GM21515 (cell line): Measurements from ENCODE around the gene TPD52L1.

Source experiments
- ATAC-seq: cut with Tn5 transposase; IDR thresholded peaks from one replicate; pipeline ENCODE4 v1.9.1; 2021; ENCODE audit not compliant: unreplicated experiment

Gene TPD52L1

DNA sequence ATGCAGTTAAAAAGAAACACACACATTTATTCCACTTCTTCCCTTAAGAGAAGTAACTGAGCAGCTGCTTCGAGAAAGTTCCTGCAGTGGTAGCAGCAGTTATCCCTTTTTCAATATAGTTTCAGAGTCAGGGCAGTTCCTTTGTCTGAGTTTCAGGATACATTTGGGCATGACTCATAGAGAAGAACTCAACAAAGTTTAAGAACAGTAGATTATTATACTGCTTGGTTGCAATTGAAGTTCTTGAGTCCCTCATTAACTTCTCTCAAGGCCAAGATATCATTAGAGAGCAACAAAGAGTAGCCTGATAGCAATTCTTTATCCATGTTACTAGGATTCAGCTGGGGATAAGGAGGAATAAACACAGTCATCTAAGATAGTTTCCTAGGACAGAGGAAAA lies 54.4 kb downstream of the TPD52L1 start:
- no peak for ATAC-seq

GRCh38 chr6:125208625-125209249 lies 55.2 kb downstream of the TPD52L1 start:
- no peak for ATAC-seq

DNA sequence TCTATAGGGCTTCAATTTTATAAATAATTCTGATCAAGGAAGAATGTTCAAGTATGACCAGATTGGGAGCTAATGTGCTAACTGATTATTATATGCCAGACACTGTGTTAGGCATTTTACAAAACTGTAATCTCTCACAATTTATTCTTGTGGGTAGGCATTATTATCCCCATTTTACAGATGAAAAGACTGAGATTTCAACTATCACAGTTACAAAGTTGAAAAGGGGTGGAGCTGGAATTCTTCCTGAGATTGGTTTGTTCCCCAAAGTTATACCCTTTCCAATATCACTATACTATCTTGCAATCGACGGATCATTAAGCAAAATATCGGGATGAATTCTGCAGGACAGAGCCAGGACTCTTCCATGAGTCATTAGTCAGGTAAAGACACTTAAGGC lies 57.1 kb downstream of the TPD52L1 start:
- ATAC-seq, result no peak

- no peak for ATAC-seq
Measured at GRCh38 chr6:125211352-125211751, 57.8 kb downstream of the TPD52L1 start.

DNA sequence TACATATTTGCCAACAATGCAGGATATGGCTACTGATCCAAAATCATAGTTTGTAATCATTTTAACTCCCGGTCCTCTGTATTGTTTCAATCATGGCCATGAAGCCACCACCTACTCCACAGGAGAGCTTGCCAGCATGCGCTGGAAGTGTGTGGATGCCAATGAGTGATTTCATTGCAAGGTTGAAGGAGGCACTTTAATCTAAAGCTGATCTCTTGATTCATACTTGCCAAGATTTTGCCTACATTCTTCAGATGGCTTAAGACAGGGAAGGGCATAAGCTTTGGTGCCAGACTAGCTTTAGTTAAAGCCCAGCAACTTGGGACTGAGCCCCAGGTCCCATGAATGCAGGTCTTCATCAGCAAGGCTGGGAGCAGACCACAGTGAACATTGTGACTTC lies 58.8 kb downstream of the TPD52L1 start:
- ATAC-seq, result no peak

DNA sequence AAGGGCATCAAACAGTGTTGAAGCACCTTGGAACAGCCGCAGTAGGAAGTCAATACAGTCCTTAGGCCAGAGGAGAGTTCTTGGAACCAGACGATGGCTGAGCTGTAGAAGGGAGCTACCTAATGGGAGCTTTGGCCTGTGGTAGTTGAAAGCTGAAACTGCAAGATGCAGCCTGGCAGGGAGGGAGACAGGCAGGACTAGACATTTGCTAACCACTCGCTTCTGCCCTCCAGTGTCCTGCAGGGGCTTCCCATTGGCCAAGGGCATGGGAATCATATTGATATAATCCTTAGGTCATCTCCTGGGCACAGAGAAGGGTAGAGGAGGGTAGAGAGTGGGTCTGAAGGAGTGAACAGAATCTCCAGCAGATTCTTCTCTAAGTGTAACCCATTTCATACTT lies 60.4 kb downstream of the TPD52L1 start:
- ATAC-seq, result no peak

- ATAC-seq, result no peak
Measured at GRCh38 chr6:125215252-125215819, 61.8 kb downstream of the TPD52L1 start.

GRCh38 chr6:125216015-125216414 lies 62.4 kb downstream of the TPD52L1 start:
- no peak for ATAC-seq

GRCh38 chr6:125217369-125217768 lies 63.8 kb downstream of the TPD52L1 start:
- ATAC-seq, result no peak

GRCh38 chr6:125217992-125218391 lies 64.4 kb downstream of the TPD52L1 start:
- ATAC-seq, result no peak

DNA sequence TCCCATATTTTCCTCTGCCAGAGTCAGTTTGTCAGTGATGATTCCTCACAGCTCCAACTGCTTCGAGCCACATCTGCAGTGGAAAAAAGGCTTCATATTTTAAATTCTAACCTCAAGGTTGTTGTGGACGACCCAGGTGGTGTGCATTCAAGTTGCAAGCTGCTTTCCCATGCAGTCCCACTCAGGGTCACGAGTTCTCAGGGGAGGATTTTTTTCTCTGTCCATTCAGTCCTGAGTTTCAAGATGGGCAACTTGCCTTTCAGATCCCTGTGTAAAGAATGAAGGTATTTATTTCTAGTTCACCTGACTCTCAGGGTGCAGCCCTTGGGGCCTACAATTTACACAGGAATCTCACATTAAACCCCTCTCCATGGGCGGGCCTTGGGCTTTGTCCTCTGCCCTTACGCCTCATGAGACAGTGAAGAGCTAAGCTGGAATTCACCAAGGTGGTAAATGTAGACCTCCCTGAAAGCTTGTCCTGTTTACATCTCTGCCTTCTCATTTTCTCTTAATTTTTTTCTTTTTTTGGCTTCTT lies 65.9 kb downstream of the TPD52L1 start:
- no peak for ATAC-seq

GRCh38 chr6:125220712-125221111 lies 67.1 kb downstream of the TPD52L1 start:
- no peak for ATAC-seq

GRCh38 chr6:125222531-125223455 lies 69.2 kb downstream of the TPD52L1 start:
- no peak for ATAC-seq

GRCh38 chr6:125224231-125224861 lies 70.8 kb downstream of the TPD52L1 start:
- no peak for ATAC-seq

DNA sequence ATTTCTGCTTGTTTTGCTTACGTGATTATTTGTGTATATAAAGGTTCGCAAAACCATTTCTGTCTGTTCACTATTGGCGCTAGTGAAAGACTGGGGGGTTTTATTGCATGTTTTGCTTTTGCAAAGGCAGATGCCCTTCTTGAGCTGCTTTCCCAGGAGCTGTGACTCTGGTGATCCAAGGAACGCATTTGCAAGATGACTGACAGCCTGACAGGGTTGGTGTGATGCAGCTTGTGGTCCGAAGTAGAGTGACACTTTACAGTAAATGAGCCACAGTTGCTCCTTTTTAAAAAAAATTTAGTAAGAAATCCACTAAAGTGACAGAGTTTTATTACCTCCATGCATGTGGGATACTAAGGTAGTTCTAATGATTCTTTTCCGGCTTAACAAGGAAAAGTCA lies 73.7 kb downstream of the TPD52L1 start:
- no peak for ATAC-seq

DNA sequence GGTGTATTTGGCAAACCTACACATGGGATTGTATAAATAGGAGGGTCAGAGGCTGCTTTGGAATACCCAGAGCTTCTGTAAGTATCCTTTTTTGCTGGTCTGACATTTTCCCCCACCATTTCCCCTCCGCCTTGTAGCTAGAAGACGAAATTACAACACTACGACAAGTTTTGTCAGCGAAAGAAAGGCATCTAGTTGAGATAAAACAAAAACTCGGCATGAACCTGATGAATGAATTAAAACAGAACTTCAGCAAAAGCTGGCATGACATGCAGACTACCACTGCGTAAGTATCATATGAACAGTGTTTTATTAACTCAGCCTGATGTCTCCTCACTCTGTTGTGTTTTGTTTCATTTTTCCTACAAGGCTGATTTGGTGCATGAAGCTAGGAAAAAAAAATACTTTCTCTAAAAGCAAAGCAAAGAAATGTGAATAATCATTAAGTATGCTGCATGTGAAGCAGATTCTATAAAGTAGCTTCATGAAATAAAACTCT lies 75.5 kb downstream of the TPD52L1 start:
- ATAC-seq, result no peak

GRCh38 chr6:125230674-125231073 lies 77.1 kb downstream of the TPD52L1 start:
- ATAC-seq, result no peak

DNA sequence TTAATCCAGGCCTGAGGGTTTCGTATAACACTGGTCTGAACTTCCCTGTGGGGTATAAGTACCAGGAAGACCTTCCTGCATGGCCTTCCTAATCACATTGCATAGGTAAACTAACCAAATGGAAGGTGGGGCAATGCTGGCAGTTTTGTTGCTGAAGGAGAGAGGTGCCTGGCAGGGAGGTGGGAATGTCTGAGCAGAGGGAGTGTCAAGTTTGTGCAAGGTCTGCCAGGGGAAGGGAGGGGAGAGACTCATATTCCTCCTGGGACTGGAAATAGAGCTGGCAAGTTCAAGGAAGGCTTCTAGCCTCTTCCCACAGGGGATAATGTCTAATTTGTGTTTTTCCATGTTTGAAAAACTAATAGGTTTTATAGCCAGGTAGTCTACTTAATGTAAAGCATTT lies 77.6 kb downstream of the TPD52L1 start:
- ATAC-seq, result no peak

DNA sequence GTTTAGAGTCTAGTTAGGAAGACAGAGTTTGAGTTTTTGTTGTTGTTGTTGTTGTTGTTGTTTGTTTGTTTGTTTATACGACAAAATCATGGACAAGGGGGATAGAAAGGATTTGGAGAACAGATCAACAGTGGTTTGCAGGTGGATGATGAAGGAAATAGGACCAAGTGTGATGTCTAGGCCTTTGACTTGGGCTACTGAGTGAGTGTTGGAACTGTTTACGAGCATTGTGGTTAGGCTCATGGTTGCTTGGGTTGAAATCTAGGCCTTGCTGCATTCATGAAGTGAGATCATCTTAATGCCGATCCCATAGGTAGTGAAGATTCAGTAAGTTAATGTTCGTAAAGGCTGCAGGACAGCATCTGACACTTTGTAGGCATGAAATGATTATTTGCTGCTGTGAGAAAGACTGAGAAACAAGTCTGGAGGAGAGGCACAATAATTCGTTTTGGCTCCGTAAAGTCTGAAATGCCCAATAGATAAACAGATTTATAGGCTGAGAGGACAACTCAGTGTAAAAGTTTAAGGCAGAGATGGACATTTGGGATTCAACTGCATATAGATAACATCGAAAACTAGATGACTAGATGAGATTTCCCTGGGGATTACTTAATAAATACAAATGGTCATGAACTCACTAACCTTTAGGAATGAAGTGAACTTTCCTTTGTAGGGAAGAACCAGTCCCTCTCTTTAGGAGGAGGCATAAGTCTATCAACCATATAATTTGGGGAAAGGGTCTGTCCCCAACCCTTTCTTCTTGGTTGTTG lies 78.2 kb downstream of the TPD52L1 start:
- ATAC-seq, result no peak

DNA sequence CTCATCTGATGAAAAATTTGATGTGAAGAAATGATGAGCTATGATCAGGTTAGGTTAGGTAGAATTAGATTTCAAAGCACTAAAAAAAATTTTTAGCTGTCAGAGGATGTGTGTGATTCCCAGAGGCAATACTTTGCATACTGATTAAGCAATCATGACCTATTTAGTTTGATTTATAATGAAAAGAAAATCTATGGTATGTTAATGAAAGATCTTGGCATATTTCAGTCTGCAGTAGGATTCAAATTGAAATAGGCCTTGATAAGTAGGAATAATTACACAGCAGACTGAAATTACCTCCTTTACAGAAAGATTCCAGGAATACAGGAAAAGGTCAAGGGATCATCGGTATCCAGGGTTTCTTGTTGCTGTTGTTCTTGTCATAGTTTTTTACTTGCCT lies 78.9 kb downstream of the TPD52L1 start:
- no peak for ATAC-seq
